GM21390 (cell line): ENCODE measurements around the gene ZNRF4.

Experiments
- ATAC-seq: cut with Tn5 transposase; IDR thresholded peaks from one replicate; pipeline ENCODE4 v1.9.1; 2021; ENCODE audit not compliant: unreplicated experiment

ZNRF4 gene

DNA sequence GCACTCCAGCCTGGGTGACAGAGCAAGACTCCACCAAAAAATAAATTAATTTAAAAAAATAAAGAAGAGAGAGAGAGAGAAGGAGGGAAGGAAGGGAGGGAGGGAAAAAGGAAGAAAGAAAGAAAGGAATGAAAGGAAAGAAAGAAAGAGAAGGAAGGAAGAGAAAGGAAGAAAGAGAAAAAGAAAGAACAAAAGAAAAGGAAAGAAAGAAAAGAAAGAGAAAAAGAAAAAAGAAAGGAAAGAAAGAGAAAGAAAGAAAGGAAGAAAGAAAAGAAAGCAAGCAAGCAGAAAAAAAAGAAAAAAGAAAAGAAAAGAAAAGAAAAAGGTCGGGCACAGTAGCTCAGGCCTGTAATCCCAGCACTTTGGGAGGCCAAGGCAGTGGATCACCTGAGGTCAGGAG is 14.9 kb upstream of the ZNRF4 start:
- no peak for ATAC-seq

DNA sequence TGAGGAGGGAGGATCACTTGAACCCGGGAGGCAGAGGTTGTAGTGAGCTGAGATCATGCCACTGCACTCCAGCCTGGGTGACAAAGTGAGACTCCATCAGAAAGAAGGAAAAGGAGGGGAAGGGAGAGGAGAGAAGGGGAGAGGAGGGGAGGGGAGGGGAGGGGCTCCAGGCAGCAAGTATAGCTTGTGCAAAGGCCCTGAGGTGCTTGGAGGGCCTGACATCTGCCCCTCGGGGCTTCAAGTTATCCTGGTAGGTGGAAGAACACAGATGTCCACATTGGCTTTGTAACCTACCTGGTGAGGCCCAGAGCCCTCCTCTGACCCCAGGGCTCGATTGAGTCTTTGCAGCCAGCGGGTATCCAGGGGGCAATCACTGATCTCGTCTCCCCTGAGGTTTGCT is 11.5 kb upstream of the ZNRF4 start:
- ATAC-seq, result no peak

DNA sequence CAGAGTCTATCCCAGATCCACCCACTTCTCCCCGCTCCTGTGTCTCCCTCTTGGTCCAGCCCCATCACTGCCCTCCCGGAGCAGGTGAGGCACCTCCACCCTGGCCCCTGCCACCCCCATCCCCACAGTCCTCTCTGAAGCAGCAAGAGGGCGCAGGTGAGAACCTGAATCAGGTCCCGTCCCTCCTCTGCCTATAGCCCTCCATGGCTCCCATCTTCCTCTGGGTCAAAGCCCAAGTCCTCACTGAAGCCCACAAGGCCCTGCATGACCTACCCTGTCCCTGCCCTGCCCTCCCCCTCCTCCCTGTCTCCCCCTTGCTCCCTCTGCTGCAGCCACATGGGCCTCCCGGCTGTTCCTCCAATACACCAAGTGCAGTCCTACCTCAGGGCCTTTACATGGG is 10.8 kb upstream of the ZNRF4 start:
- no peak for ATAC-seq

DNA sequence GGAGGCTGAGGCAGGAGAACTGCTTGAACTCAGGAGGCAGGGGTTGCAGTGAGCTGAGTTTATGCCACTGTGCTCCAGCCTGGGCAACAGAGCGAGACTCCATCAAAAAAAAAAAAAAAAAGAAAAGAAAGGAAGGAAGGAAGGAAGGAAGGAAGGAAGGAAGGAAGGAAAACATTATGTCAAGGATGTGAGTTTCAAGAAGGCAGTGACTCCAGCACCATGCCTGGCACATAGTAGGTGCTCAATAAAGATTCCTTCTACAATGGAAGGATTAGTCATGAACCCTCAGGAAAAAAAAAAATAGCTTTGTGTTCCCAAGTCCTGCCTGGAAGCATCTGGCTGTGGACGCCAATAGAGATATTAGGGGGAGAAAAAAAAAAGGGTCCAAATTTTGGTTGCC is 10.1 kb upstream of the ZNRF4 start:
- ATAC-seq, result no peak

DNA sequence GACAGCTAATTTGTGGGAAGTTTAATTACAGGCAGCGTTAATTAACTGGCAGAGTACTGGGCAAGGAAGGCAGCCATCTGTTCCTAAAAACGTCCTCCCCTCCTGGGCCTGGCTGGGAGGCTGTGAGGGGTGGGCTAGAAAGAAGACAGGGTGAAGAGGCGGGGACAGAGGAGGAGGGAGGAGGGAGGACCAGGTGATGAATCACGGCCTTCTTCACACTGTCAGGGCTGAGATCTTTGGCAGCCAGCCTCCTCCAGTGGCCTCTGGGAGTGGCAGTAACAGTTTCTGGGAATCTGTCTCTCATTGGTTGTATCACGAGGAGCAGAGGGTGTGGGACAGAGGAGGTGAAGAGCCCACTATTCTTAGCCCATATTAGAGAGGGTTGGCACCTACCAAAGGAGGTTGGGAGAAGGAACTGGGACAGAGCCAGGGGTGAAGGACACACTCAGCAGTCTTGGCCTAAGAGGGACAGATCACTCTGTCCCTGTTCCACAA is 9.6 kb upstream of the ZNRF4 start:
- no peak for ATAC-seq

DNA sequence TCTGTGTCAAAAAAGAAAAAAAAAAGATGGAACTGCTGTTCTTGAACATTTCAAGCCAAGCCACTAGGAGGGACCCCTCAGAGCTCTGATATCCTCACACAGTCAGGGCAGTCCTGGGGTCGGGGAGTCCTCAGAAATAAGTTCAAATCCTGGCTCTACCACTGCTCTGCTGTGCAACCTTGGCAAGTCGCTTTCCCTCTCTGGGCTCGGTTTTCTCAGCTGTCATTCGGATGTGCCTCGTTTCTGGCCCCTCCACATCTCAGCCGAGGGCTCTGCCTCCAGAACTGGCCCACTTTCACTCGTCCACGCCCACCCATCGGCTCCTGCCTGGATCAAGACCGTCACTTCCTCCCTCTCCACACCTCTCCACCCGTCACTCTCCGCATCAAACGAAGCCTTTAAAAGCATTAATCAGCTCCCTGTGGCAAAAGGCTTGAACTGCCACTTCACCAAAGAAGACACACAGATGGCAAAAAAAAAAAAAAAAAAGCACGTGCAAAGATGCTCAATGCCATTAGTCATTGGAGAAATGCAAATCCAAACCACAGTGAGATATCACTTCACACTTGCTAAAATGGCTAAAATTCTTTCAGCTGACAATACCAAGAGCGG is 7.4 kb upstream of the ZNRF4 start:
- ATAC-seq, result no peak

DNA sequence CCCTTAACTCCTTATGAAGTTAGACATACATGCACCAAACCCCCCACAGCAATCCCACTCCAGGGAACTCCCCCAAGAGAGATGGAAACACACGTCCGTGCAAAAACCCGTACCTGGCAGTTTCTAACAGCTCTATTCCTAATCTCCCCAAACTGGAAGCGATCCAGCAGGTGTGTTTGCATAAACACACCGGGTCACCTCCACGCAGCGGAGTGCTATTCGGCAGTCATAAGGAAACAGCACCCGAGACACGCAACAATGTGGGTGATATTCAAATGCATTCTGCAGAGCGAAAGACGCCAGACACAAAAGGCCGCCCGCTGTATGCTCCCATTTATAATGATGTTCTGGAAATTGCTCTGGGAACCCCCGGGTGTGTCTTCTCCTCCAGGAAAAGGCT is 6.8 kb upstream of the ZNRF4 start:
- no peak for ATAC-seq

DNA sequence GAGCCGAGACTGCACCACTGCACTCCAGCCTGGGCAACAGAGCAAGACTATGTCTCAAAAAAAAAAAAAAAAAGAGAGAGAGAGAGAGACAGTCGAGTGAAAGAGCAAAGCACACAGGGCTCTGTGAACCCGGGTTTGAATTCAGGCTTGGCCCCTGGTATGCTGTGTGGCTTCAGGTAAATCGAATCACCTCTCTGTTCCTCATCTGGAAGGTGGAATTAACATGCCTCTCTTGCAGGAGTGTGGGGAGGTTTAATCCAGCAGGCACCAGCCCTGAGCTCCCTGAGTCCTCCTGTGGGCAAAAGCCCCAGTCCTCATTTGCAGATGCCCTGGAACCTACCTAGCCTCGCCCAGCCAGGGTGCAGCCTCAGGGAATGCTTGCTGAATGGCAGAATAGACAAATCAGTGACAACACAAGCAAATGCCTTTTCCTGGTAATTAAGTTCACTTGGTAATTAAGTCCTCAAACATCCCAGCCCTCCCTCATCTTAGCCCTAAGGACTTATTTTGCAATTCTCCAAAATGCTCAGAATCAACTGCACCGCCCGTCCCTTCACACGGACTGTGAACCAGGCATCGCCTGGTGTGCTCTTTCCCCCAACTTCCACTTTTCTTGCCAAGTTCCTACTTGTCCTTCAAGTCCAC is 4.6 kb upstream of the ZNRF4 start:
- ATAC-seq, result no peak

DNA sequence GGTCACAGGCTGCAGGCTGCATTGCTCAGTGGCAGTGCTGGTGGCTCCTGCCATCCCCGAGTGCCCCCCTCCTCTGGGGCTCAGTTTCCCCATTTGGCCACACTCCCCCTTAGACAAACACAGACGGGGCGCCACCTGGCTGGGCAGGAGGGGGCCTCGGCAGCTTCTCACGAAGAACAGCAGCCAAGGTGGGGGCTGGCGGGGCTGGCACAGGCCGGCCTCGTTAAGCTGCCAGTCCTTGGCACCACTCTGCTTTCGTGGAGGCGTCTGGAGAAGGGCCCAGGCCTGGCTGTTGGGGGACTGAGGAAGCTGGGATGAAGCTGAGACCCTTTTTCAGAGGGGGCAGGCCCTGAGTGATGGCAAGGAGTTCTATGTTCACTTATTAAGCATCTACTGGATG is 3.7 kb upstream of the ZNRF4 start:
- ATAC-seq, result no peak

DNA sequence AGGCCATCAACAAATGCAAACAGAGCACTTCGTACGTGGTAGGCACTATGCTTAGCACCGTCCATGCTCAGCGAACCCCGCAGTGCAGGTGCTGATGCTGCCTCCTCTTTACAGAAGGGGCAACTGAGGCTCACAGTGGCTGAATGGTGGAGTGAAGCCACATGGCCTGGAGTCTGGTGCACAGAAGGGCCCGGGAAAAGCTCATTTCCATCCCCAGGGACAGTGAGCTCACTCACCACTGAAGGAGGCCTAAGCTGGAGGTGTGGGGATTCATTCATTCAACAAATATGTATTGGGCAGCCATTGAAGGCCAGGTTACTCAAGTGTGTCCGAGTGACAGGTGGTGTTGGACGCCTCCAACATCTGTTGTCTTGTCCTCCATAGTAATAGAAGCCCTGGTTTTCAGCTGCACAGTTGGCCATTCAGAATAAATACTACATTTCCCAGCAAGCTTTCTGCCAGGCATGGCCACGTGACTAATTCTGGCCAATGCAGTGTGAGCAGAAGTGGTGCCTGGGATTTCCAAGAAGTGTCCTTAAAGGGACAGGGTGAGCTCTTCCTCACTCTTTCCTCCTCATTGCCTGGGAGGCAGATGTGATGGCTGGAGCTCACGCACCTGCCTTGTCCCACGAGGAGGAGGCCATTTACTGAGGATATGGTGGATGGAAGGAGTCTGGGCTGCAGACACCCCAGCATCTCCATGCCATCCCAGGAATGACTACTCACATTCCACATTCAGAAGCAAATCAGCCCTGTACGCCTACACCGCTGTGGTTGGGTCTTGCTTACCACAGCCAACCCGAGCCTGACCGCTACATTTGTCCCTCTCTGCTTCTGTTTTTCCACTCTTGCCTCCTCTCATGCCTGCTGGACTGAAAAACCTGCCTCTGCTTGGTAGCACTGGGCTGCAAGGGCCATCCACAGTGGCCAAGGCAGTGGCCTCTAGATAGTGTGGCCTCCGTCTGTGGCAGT is 2.3 kb upstream of the ZNRF4 start:
- no peak for ATAC-seq

DNA sequence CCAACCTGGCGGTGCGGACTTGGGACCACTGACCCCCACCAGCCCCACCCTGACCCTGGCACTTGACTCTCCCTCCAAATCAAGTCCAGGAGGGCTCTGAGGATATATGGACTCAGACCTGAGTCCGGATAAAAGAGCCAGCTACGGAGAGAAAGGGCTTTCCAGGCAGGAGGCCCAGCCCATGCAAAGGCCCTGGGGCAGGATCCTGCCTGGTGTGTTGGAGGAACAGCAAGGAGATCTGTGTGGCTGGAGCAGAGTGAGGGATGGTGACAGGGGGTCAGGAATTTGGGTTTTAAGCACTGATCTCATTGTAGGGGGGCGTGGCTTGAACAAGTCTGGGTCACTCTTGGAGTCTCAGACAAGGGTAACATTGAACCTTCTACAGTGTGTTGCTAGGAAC is 474 bp upstream of the ZNRF4 start:
- ATAC-seq, result no peak

DNA sequence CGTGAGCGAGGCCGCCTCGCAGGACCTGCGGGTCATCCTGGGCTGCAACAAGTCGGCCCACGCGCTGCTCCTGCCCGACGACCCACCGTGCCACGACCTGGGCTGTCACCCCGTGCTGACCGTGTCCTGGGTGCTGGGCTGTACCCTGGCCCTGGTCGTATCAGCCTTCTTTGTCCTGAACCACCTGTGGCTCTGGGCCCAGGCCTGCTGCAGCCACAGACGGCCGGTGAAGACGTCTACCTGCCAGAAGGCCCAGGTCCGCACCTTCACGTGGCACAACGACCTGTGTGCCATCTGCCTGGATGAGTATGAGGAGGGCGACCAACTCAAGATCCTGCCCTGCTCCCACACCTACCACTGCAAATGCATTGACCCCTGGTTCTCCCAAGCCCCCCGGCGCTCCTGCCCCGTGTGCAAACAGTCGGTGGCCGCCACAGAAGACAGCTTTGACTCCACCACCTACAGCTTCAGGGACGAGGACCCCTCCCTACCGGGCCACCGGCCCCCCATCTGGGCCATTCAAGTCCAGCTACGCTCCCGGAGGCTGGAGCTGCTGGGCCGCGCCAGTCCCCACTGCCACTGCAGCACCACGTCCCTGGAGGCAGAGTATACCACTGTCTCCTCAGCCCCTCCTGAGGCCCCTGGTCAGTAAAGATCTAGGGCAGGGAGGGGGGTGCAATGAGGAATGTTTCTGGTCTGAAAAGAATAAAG is 1.1 kb downstream of the ZNRF4 start:
- no peak for ATAC-seq

DNA sequence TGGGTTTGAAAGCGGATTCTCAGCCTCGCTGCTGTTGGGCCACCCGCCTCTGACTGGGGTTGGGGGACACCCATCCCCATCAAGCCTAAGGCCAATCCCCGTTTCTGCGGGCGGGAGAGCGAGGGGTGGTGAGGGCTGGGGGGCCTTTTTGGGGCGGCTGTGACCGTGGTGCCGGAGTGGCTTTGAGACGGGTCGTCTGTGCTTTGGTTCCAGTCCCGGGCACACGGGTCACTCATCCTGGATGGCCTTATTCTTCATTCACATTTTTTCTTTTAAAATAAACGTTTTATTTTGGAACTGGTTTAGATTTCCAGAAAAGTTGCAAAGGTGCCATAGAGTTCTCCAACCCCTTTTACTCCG is 1.6 kb downstream of the ZNRF4 start:
- ATAC-seq, result no peak

DNA sequence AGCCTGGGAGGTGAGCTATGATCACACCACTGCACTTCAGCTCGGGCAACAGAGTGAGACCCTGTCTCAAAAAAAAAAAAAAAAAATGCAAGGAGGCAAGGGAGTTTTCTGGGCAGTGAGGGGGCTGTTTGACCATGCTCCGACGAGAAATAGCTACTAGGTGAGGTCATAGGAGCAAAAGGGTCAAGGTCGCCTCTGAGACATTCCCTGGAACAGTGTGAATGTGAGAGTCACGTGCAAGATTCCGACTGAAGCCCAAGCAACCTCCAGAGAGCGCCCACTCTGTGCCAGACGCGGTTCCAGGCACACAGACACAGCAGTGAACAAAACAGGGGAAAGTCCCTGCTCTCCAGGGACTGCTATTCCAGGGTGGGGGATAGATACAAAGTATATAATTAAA is 2.5 kb downstream of the ZNRF4 start:
- no peak for ATAC-seq

DNA sequence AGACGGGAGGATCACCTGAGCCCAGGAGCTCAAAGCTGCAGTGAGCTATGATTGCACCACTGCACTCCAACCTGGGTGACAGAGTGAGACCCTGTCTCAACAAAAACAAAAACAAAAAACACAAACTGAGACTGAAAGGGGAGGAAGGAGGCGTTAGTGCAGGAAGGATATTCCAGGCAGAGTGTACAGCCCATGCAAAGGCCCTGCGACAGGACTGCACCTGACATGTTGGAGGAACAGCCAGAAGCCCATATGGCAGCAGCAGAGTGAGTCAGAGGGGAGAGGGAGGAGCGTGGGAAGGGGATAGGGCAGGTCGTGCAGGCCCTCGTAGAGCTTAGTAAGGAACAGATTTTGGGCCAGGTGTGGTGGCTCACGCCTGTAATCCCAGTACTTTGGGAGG is 3.2 kb downstream of the ZNRF4 start:
- no peak for ATAC-seq

DNA sequence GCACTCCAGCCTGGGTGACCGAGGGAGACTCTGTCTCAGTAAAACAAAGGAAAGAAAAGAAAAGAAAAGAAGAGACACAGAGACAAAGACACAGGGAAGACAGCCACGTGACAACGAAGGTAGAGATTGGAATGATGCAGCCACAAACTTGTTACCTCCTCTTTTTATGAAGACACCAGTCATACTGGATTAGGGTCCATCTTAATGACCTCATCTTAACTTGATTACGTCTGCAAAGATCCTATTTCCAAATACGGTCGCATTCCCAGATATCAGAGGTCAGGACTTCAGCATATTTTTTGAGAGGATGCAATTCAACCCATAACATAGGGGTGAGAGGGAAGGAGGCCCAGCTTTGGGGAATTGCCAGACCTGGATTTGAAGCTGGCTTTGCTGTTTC is 4.1 kb downstream of the ZNRF4 start:
- no peak for ATAC-seq

DNA sequence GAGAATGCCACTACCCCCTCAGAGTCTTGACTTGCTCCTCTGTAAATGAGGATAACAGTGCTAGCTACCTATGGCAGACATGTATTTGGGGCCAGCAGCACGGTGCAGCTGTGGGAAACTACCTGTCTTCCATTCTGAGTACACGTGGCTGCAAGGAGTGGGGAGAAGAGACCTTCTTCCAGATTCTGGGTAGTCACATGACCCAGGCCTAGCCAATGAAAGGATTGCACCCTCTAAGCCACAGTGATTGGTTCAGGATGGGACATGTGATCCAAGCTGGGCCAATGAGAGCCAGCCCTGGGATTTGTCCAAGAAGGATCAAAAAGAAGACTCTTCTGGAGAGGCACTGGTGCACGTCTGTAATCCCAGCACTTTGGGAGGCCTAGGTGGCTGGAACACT is 5.5 kb downstream of the ZNRF4 start:
- no peak for ATAC-seq

DNA sequence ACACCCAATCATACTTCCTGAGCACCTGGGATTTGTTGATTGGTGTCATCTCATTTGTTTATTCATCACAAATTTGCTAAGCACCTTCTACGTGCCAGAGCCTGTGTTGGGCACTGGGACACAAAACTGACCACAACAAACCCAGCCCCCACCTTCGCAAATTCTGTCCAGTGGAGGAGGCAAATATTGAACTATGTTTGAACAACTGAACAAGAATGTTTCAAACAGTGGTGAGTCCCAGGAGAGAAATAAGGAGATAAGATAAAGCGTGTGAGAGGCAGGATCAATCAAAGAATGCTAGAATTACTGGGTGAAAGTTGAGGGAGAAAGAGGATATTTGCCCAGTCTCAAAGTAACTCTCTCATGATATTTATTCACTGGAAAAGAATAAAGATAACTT is 8.7 kb downstream of the ZNRF4 start:
- no peak for ATAC-seq

DNA sequence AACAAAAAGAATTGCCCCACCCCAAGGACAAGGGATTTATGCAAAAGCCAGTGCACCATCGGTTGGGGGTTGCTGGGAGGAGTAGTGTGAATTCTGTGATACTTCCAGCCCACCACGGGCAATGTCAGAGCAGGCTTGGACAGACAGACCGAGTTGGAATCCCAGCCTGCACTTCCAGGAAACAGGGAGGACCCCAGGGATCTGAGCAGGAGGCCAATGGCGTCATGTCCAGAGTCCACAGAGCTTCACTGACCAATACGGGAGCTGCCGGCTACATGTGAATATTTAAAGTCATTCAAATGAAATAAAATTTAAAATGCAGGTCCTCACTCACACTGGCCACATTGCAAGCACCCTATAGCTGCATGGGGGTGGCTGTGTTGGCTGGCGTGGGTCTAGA is 10.9 kb downstream of the ZNRF4 start:
- no peak for ATAC-seq

DNA sequence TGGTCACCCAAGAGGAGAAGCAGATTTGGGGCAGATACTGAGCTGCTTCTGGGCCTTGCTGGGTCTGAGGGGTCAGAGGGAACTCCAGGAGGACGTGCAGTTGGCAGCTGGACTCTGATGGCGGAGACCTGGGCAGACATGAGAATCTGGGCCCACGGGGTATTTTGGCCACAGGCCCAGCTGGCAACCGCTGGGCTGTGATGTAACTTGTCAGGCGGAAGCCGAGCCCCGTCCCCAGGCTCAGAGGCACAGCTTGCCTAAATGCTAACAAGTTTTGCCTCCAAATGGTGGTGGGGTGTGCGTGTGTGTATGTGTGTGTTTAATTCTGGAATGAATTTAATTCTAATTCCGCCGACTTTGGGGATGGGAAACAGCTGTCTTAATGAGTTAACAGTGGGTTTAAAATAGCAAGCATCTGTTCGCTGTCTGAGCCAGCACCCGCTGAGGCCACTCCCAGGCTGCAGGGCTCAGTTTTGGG is 11.6 kb downstream of the ZNRF4 start:
- no peak for ATAC-seq

DNA sequence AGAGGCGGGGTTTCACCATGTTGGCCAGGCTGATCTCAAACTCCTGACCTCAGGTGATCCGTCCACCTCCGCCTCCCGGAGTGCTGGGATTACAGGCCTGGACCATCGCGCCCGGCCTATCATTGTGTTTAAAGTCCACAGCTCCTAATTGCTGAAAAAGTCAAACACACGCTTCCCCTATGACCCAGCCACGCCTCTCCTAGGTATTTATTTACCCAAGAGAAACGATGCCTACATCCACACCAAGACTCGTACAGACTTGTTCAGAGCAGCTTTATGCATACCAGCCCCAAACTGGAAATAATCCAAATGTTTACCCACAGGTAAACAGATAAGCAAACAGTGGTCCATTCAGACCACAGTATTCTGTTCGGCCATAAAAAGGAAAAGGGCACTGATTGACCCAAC is 15.1 kb downstream of the ZNRF4 start:
- no peak for ATAC-seq
